ENCODE data around the gene TEAD2.

TEAD2 gene

GRCh38 chr19:49362048-49362928 lies at the start of gene TEAD2:
TEAD2 (minus strand) TSS chr19:49362416; CDS start chr19:49360075, 2,341 bp downstream.
- no peak for DNase-seq (ENCODE audit: low spot score)

GRCh38 chr19:49411681-49412326 lies 49.6 kb upstream of the TEAD2 start:
- no peak for DNase-seq (ENCODE audit: low spot score)

GRCh38 chr19:49409441-49410029 lies 47.3 kb upstream of the TEAD2 start:
- DNase-seq (ENCODE audit: low spot score) = no peak

GRCh38 chr19:49408816-49409440 lies 46.7 kb upstream of the TEAD2 start:
- no peak for DNase-seq (ENCODE audit: low spot score)

GRCh38 chr19:49407482-49408015 lies 45.3 kb upstream of the TEAD2 start:
- no peak for DNase-seq (ENCODE audit: low spot score)

GRCh38 chr19:49407079-49407478 lies 44.9 kb upstream of the TEAD2 start:
- DNase-seq (ENCODE audit: low spot score) = no peak

GRCh38 chr19:49403404-49404187 lies 41.4 kb upstream of the TEAD2 start:
- no peak for DNase-seq (ENCODE audit: low spot score)

- no peak for DNase-seq (ENCODE audit: low spot score)
These were observed 37.8 kb upstream of the TEAD2 start for GRCh38 chr19:49400029-49400428.

GRCh38 chr19:49398931-49399330 lies 36.7 kb upstream of the TEAD2 start:
- no peak for DNase-seq (ENCODE audit: low spot score)

- DNase-seq (ENCODE audit: low spot score) = no peak
These were observed 35.9 kb upstream of the TEAD2 start for GRCh38 chr19:49398001-49398615.

GRCh38 chr19:49396738-49397505 lies 34.7 kb upstream of the TEAD2 start:
- DNase-seq (ENCODE audit: low spot score) = no peak

GRCh38 chr19:49395581-49396407 lies 33.6 kb upstream of the TEAD2 start:
- DNase-seq (ENCODE audit: low spot score) = no peak

GRCh38 chr19:49393881-49394280 lies 31.7 kb upstream of the TEAD2 start:
- no peak for DNase-seq (ENCODE audit: low spot score)

- DNase-seq (ENCODE audit: low spot score) = peak; percentile 68
These were observed 29.6 kb upstream of the TEAD2 start for GRCh38 chr19:49391581-49392399.

GRCh38 chr19:49390929-49391359 lies 28.7 kb upstream of the TEAD2 start:
- peak; percentile 20 for DNase-seq (ENCODE audit: low spot score)

- no peak for DNase-seq (ENCODE audit: low spot score)
These were observed 28.1 kb upstream of the TEAD2 start for GRCh38 chr19:49390131-49390928.

- DNase-seq (ENCODE audit: low spot score) = no peak
These were observed 27.2 kb upstream of the TEAD2 start for GRCh38 chr19:49389406-49389805.
